Amniotic stem cell (primary cell): ENCODE results near the gene HEXIM2.
"Not testable (repeated sequence)": the region's sequence is repeated elsewhere in the genome, so short reads cannot be mapped to it uniquely, and the experiment has no call there.

Experiments used
- DNase-seq: peaks from one replicate; lab custom pipeline; 2025; lab: John Stamatoyannopoulos, UW

The HEXIM2 gene

GRCh38 chr17:45168991-45169752 is 7.5 kb downstream of the HEXIM2 start:
- DNase-seq = no peak

GRCh38 chr17:45170280-45170930 is 8.7 kb downstream of the HEXIM2 start:
- DNase-seq = no peak

- no peak for DNase-seq
These were observed 9.3 kb downstream of the HEXIM2 start for GRCh38 chr17:45170931-45171337.

GRCh38 chr17:45171338-45172231 is 9.9 kb downstream of the HEXIM2 start:
- no peak for DNase-seq

- DNase-seq = no peak
These were observed 10.5 kb downstream of the HEXIM2 start for GRCh38 chr17:45172232-45172540.

GRCh38 chr17:45172541-45173286 is 11.0 kb downstream of the HEXIM2 start:
- no peak for DNase-seq

- no peak for DNase-seq
These were observed 14.1 kb downstream of the HEXIM2 start for GRCh38 chr17:45175759-45176115.

GRCh38 chr17:45177563-45177962 is 15.9 kb downstream of the HEXIM2 start:
- DNase-seq = no peak

GRCh38 chr17:45184144-45184543 is 22.5 kb downstream of the HEXIM2 start:
- DNase-seq = no peak

- no peak for DNase-seq
These were observed 25.2 kb downstream of the HEXIM2 start for GRCh38 chr17:45186801-45187354.

- no peak for DNase-seq
These were observed 27.3 kb downstream of the HEXIM2 start for GRCh38 chr17:45189009-45189408.

GRCh38 chr17:45190503-45191255 is 29.0 kb downstream of the HEXIM2 start:
- no peak for DNase-seq

- no peak for DNase-seq
These were observed 33.7 kb downstream of the HEXIM2 start for GRCh38 chr17:45195424-45195823.

- DNase-seq = no peak
These were observed 35.4 kb downstream of the HEXIM2 start for GRCh38 chr17:45197108-45197507.

GRCh38 chr17:45197555-45198334 is 36.1 kb downstream of the HEXIM2 start:
- DNase-seq = peak; percentile 39

- no peak for DNase-seq
These were observed 39.0 kb downstream of the HEXIM2 start for GRCh38 chr17:45200701-45201100.

- no peak for DNase-seq
These were observed 39.8 kb downstream of the HEXIM2 start for GRCh38 chr17:45201457-45201856.

GRCh38 chr17:45201880-45202279 is 40.2 kb downstream of the HEXIM2 start:
- not testable (repeated sequence) for DNase-seq

GRCh38 chr17:45218895-45219661 is 57.4 kb downstream of the HEXIM2 start:
- peak; percentile 19 for DNase-seq
